K562 (cell line): ENCODE results near the gene GLYATL1B. TPM values are rescaled to one million over a fixed set of nuclear protein-coding genes. Genes with fewer than 3 reads are reported as not detected.

Experiments used
- ATAC-seq: fragments of 200-7000 bp; cut with Tn5 transposase; 3 replicates; pipeline ENCODE4 v1.9.1; 2020; ENCODE audit warnings: moderate library complexity
- BruUV-seq: library from RNA; stranded (reverse); fragments of 400-500 nt; replicated peaks from 2 replicates; lab custom pipeline; 2021; lab: Mats Ljungman, UMichigan
- CTCF ChIA-PET: fragments of 300-600 bp; formaldehyde crosslinking; extraction: SDS; loops from one replicate; lab custom pipeline; 2021; ENCODE audit warnings: low intra/inter-chr PET ratio; lab: Yijun Ruan, JAX
- POLR2A ChIA-PET: fragments of 300-600, 350-650 bp; sonication (Branson Sonifier 250); formaldehyde crosslinking; extraction: SDS; loops from one replicate; lab custom pipeline; 2021; ENCODE audit warnings: antibody characterized with exemption, inconsistent platforms; lab: Yijun Ruan, JAX
- DNase-seq, 4 experiments: peaks; one replicate each; pipeline versions ENCODE4 v3.0.0 to v3.0.0-alpha.2; 2011 to 2018; ENCODE audit warnings: low spot score in 3 of 4, mixed read lengths in 3 of 4; ENCODE audit errors: extremely low read depth in 1 of 4
- FAIRE-seq: peaks from 2 replicates; lab custom pipeline; 2011; peaks lifted over from hg19 to GRCh38; lab: Jason Lieb, UNC
- H2AFZ ChIP-seq: 2 replicates; pipeline ENCODE4 v1.6.0; 2011; ENCODE audit warnings: low read depth, low read length, control low read depth, inconsistent platforms
- H3K27ac ChIP-seq: fragments of 200-600 bp; 3 replicates; pipeline ENCODE4 v1.8.0; 2011; ENCODE audit warnings: low read depth, mild to moderate bottlenecking, control low read depth, inconsistent platforms, low read length, moderate library complexity, mixed read lengths; ENCODE audit errors: extremely low read depth
- H3K27me3 ChIP-seq, 2 experiments: fragments of 300-600 bp in 1 of 2; 2 replicates in 1 of 2; 3 replicates in 1 of 2; pipeline versions ENCODE4 v1.6.0 to v1.8.0; 2011; ENCODE audit warnings: inconsistent platforms in 2 of 2, low read length in 2 of 2, mild to moderate bottlenecking in 1 of 2, mixed read lengths in 1 of 2, moderate library complexity in 1 of 2; ENCODE audit not compliant: control insufficient read depth in 2 of 2, insufficient read depth in 2 of 2
- H3K36me3 ChIP-seq: fragments of 300-600 bp; 3 replicates; pipeline ENCODE4 v1.8.0; 2011; ENCODE audit warnings: mild to moderate bottlenecking, low read length, inconsistent platforms; ENCODE audit not compliant: control insufficient read depth, insufficient read depth
- H3K4me1 ChIP-seq, 2 experiments: fragments of 200-600 bp in 1 of 2; replicated peaks in 1 of 2; 2 replicates in 1 of 2; 3 replicates in 1 of 2; pipeline versions ENCODE4 v1.5.1 to v1.8.0; 2011; ENCODE audit warnings: inconsistent platforms in 2 of 2, low read length in 2 of 2, mild to moderate bottlenecking in 1 of 2, mixed read lengths in 1 of 2, moderate library complexity in 1 of 2; ENCODE audit not compliant: control insufficient read depth in 2 of 2, insufficient read depth in 2 of 2
- H3K4me2 ChIP-seq: 2 replicates; pipeline ENCODE4 v1.6.1; 2011; ENCODE audit warnings: low read length, control low read depth, inconsistent platforms, mixed read lengths; ENCODE audit not compliant: insufficient read depth
- H3K4me3 ChIP-seq: fragments of 200-600 bp; sonication (generic), shearing (Covaris generic); 2 replicates; pipeline ENCODE4 v1.5.1; 2016; ENCODE audit warnings: control low read depth, inconsistent platforms
- H3K79me2 ChIP-seq: fragments of 200-600 bp; 3 replicates; pipeline ENCODE4 v1.8.0; 2011; ENCODE audit warnings: low read length, inconsistent platforms; ENCODE audit not compliant: control insufficient read depth, insufficient read depth
- H3K9ac ChIP-seq, 2 experiments: 2 replicates each; pipeline versions ENCODE4 v1.6.0 to v1.6.1; 2011; ENCODE audit warnings: low read depth in 2 of 2, low read length in 2 of 2, control low read depth in 1 of 2, inconsistent platforms in 1 of 2, mild to moderate bottlenecking in 1 of 2, mixed read lengths in 1 of 2; ENCODE audit not compliant: insufficient read depth in 1 of 2
- H3K9me1 ChIP-seq: one replicate; pipeline ENCODE4 v1.6.0; 2011; ENCODE audit warnings: inconsistent platforms, mild to moderate bottlenecking, low read length, moderate library complexity; ENCODE audit not compliant: control insufficient read depth, insufficient read depth
- H3K9me3 ChIP-seq: replicated peaks from 2 replicates; pipeline ENCODE4 v1.5.1; 2011; ENCODE audit warnings: low read depth, low read length, inconsistent platforms; ENCODE audit not compliant: control insufficient read depth, insufficient read depth
- H4K20me1 ChIP-seq: replicated peaks from 2 replicates; pipeline ENCODE4 v1.6.1; 2011; ENCODE audit warnings: low read length, inconsistent platforms, mixed read lengths; ENCODE audit not compliant: control insufficient read depth, insufficient read depth
- BRCA1 ChIP-seq, 2 experiments: fragments of 450-650 bp in 1 of 2; sonication (generic) in 1 of 2; formaldehyde crosslinking in 1 of 2; IDR thresholded peaks; 2 replicates each; pipeline versions ENCODE4 v1.5.0 to v1.6.1; 2017 to 2020; ENCODE audit warnings: mild to moderate bottlenecking in 1 of 2, missing genetic modification reagents in 1 of 2
- GTF3C2 ChIP-seq: IDR thresholded peaks from 3 replicates; pipeline ENCODE4 v1.6.1; 2011; ENCODE audit warnings: borderline replicate concordance, mild to moderate bottlenecking, moderate library complexity; ENCODE audit not compliant: insufficient read length; ENCODE audit errors: extremely low read depth
- HDAC2 ChIP-seq: fragments of 450-650 bp; IDR thresholded peaks from 2 replicates; pipeline ENCODE4 v1.6.1; 2016; ENCODE audit warnings: mild to moderate bottlenecking
- HNRNPLL ChIP-seq: fragments of 200-400 bp; formaldehyde crosslinking; IDR thresholded peaks from 2 replicates; pipeline ENCODE4 v1.6.1; 2017; ENCODE audit warnings: low read length, low read depth, mild to moderate bottlenecking; ENCODE audit not compliant: poor library complexity, severe bottlenecking
- MAFK ChIP-seq: IDR thresholded peaks from 2 replicates; pipeline ENCODE4 v1.6.1; 2011; ENCODE audit warnings: low read length, improper control_type of control experiment
- PKNOX1 ChIP-seq: fragments of 450-650 bp; IDR thresholded peaks from 2 replicates; pipeline ENCODE4 v1.6.1; 2016
- PYGO2 ChIP-seq: fragments of 450-650 bp; IDR thresholded peaks from 2 replicates; pipeline ENCODE4 v1.6.1; 2016; ENCODE audit warnings: mild to moderate bottlenecking, missing genetic modification characterization, moderate library complexity, missing compliant biosample characterization
- RBM22 ChIP-seq: fragments of 200-400 bp; formaldehyde crosslinking; IDR thresholded peaks from 2 replicates; pipeline ENCODE4 v1.6.1; 2018; ENCODE audit warnings: low read length, low read depth; ENCODE audit not compliant: poor library complexity, severe bottlenecking
- RNF2 ChIP-seq: sonication (generic); IDR thresholded peaks from 2 replicates; pipeline ENCODE4 v1.6.1; 2016
- SIN3A ChIP-seq, 2 experiments: fragments of 150-350 bp in 1 of 2; IDR thresholded peaks; 2 replicates each; pipeline ENCODE4 v1.6.1; 2011 to 2016; ENCODE audit warnings: borderline replicate concordance in 2 of 2, low read depth in 2 of 2, low read length in 2 of 2, mild to moderate bottlenecking in 2 of 2, moderate library complexity in 2 of 2; ENCODE audit not compliant: control insufficient read depth in 1 of 2
- SIN3B ChIP-seq: fragments of 450-650 bp; IDR thresholded peaks from 2 replicates; pipeline ENCODE4 v1.6.1; 2017; ENCODE audit warnings: low read depth, mild to moderate bottlenecking, moderate library complexity
- SOX6 ChIP-seq: fragments of 450-650 bp; IDR thresholded peaks from 2 replicates; pipeline ENCODE4 v1.6.1; 2014; ENCODE audit warnings: mild to moderate bottlenecking
- TRIM24 ChIP-seq, 2 experiments: fragments of 450-650 bp; IDR thresholded peaks; 2 replicates each; pipeline ENCODE4 v1.6.1; 2016
- ZNF592 ChIP-seq: fragments of 450-650 bp; IDR thresholded peaks from 2 replicates; pipeline ENCODE4 v1.6.1; 2017; ENCODE audit warnings: antibody characterized with exemption, mild to moderate bottlenecking
- ZNF696 ChIP-seq: fragments of 250-450 bp; sonication (Bioruptor Pico); conservative IDR thresholded peaks from 2 replicates; pipeline ENCODE4 v1.4.0; 2020; ENCODE audit warnings: mild to moderate bottlenecking, moderate library complexity
- ZNF75A ChIP-seq: fragments of 450-650 bp; formaldehyde crosslinking; IDR thresholded peaks from 2 replicates; pipeline ENCODE4 v1.4.0; 2020; ENCODE audit warnings: mild to moderate bottlenecking
- WGBS: fragments of 100-300 bp; shearing (Covaris generic); methylation state at CpG from one replicate; pipeline ENCODE4 v1.1.6; 2016; ENCODE audit warnings: low coverage, mixed read lengths; ENCODE audit not compliant: insufficient coverage; ENCODE audit errors: missing lambda C conversion rate; 5-methylcytosine and 5-hydroxymethylcytosine counted together
- in situ Hi-C: fragments of 300-500 bp; cut with MboI; formaldehyde crosslinking; loops from 4 replicates; pipeline ENCODE4 v1.15.0; 2018; ENCODE audit warnings: inconsistent platforms, mixed read lengths
- intact Hi-C: fragments of 100-400 bp; cut with micrococcal nuclease; formaldehyde crosslinking; loops from 2 replicates; pipeline ENCODE4 v1.14.2; 2022
- polyA plus RNA-seq, 8 experiments: library from polyadenylated mRNA; depleted of rRNA in 4 of 8; stranded (reverse) in 5 of 8; unstranded in 3 of 8; fragments of >200 nt; fragmentation: Nextera tagmentation in 2 of 8; fragmentation: Illumina TruSeq in 1 of 8; extraction: Ambion mirVana in 2 of 8; extraction: Trizol in 1 of 8; gene quantifications; 2 replicates each; pipeline versions ENCODE4 v1.2.1 to v1.2.3, GENCODE V29; 2011 to 2014; ENCODE audit warnings: inconsistent platforms in 1 of 8, missing spikeins in 1 of 8
- total RNA-seq, 7 experiments: library from RNA; depleted of rRNA in 6 of 7; stranded (reverse); fragments of >200 nt in 6 of 7; fragmentation: Illumina TruSeq in 2 of 7; extraction: Trizol in 2 of 7; gene quantifications; 2 replicates each; pipeline versions ENCODE4 v1.2.1 to v1.2.3, GENCODE V29; 2011 to 2021; ENCODE audit warnings: low replicate concordance in 1 of 7

Gene GLYATL1B
- total and polyA plus RNA-seq, 9 of the 15 experiments (the other 6 are each of a cell fraction or from before 2014, with no cell fraction given): not detected

GRCh38 chr11:59138643-59139042, 52.5 kb downstream of the GLYATL1B start:
- Histone ChIP-seq H4K20me1 (no peaks in the 10 kb centered on the region), H3K4me1 (peaks cover 4 to 14% of the 10 kb centered on the region in 2 experiments; a peak in 4 of 5 replicates), H3K79me2 (no peaks in the 10 kb centered on the region), H3K9me1 (no peaks in the 10 kb centered on the region), H3K9ac (no peak overlapping the region), H3K4me2 (no peak overlapping the region), H3K9me3 (no peaks in the 10 kb centered on the region), H2AFZ (no peak overlapping the region), H3K27ac (no peak overlapping the region), H3K4me3 (no peak overlapping the region), H3K27me3 (no peaks in the 10 kb centered on the region), H3K36me3 (no peaks in the 10 kb centered on the region)
- no peak for ATAC-seq
- intact Hi-C loops (no loop called here), in situ Hi-C loops (loop anchor here (25.0 kb wide), 1 partner anchor 501 kb away; no protein-coding TSS in a partner anchor)
- no peak for DNase-seq
- FAIRE-seq: no peak
- 8% methylated on average over 2 of the region's 2 CpGs for WGBS
- CTCF ChIA-PET: interaction anchor here (0.6 kb wide), 1 partner anchor 36 kb away, joined by 3 read pairs; no protein-coding TSS in a partner anchor
- POLR2A ChIA-PET: no interaction called here
- no TSS peak for BruUV-seq
- no peak for TF ChIP-seq SIN3B
- TF ChIP-seq ZNF592: no peak
- no peak for TF ChIP-seq GTF3C2
- TF ChIP-seq PKNOX1: no peak
- TF ChIP-seq SIN3A (IDR thresholded peaks at IDR 0.05; ENCODE audit: borderline replicate concordance in 2 of 2, control insufficient read depth in 1 of 2, low read depth in 2 of 2, low read length in 2 of 2): no peak
- no peak for TF ChIP-seq ZNF696
- no peak for TF ChIP-seq TRIM24 (IDR thresholded peaks at IDR 0.05)
- TF ChIP-seq BRCA1 (IDR thresholded peaks at IDR 0.05): no peak
- no peak for TF ChIP-seq BRCA1 (CRISPR knock-in tag; IDR thresholded peaks at IDR 0.05)
- TF ChIP-seq MAFK: no peak
- no peak for TF ChIP-seq PYGO2 (tag)
- TF ChIP-seq RNF2: no peak
- no peak for TF ChIP-seq HDAC2
- TF ChIP-seq ZNF75A (CRISPR knock-in tag): no peak
- TF ChIP-seq HNRNPLL: no peak
- no peak for TF ChIP-seq RBM22
- no peak for TF ChIP-seq SOX6
